Esophagus muscularis mucosa (tissue), 4 donors: ENCODE data around the gene NSDHL.

Experiments used
- EP300 ChIP-seq: sonication (generic); formaldehyde crosslinking; IDR thresholded peaks from one replicate; pipeline ENCODE4 v1.6.1; 2017; ENCODE audit warnings: antibody characterized with exemption
- POLR2A ChIP-seq: fragments of 450-650 bp; IDR thresholded peaks from one replicate; pipeline ENCODE4 v1.6.1; 2017; ENCODE audit warnings: antibody characterized with exemption, moderate library complexity, mild to moderate bottlenecking, low read depth
- POLR2AphosphoS5 ChIP-seq, 2 donors: sonication (generic); formaldehyde crosslinking; IDR thresholded peaks; one replicate each; pipeline ENCODE4 v1.6.1; 2017; ENCODE audit warnings: antibody characterized with exemption in 2 of 2
- TF ChIP-seq, protein P1 (sequence below), 3 experiments: fragments of 200-600 bp in 2 of 3; fragments of 450-650 bp in 1 of 3; sonication (generic) in 2 of 3; IDR thresholded peaks; one replicate each; pipeline ENCODE4 v1.5.1; 2017 to 2019; ENCODE audit warnings: antibody characterized with exemption in 3 of 3, mild to moderate bottlenecking in 2 of 3, moderate library complexity in 1 of 3

- TF ChIP-seq POLR2A = no peak
- TF ChIP-seq, protein P1, sequence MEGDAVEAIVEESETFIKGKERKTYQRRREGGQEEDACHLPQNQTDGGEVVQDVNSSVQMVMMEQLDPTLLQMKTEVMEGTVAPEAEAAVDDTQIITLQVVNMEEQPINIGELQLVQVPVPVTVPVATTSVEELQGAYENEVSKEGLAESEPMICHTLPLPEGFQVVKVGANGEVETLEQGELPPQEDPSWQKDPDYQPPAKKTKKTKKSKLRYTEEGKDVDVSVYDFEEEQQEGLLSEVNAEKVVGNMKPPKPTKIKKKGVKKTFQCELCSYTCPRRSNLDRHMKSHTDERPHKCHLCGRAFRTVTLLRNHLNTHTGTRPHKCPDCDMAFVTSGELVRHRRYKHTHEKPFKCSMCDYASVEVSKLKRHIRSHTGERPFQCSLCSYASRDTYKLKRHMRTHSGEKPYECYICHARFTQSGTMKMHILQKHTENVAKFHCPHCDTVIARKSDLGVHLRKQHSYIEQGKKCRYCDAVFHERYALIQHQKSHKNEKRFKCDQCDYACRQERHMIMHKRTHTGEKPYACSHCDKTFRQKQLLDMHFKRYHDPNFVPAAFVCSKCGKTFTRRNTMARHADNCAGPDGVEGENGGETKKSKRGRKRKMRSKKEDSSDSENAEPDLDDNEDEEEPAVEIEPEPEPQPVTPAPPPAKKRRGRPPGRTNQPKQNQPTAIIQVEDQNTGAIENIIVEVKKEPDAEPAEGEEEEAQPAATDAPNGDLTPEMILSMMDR (IDR thresholded peaks at IDR 0.05) = no peak
- TF ChIP-seq POLR2AphosphoS5 (IDR thresholded peaks at IDR 0.05) = no peak
- TF ChIP-seq EP300 = no peak
These were observed 16.4 kb downstream of the NSDHL start for GRCh38 chrX:152847281-152847680.
